ENCODE data around the gene ZNF836. TPM values are rescaled to one million over a fixed set of nuclear protein-coding genes. Genes with fewer than 3 reads are reported as not detected.

The ZNF836 gene
- total RNA-seq, 4 donors from 2014 or later, result 5.6 to 17.8 (median 8.7) TPM

GRCh38 chr19:52115526-52116053, 55.8 kb downstream of the ZNF836 start:
- H3K27ac ChIP-seq, result no peak overlapping the region
- TF ChIP-seq POLR2A (IDR thresholded peaks at IDR 0.05), result no peak
- H3K4me1 ChIP-seq, result no peaks in the 10 kb centered on the region
- intact Hi-C loops (cut with DNase I; ENCODE audit: low total_unique reads), result no loop called here
- H3K36me3 ChIP-seq, result peaks cover 10 to 65% (median 33%) of the 10 kb centered on the region in 4 donors
- no peaks in the 10 kb centered on the region for H3K27me3 ChIP-seq
- in situ Hi-C loops (cut with MboI; ENCODE audit: low pct_ligation_motif_present in 1 of 4, low pct_unique_long_range_greater_than_20kb in 1 of 4, low sequenced_read_pairs in 3 of 4), result no loop called here
- no peak overlapping the region for H3K4me3 ChIP-seq
- H3K9me3 ChIP-seq, result peaks cover 80 to 98% of the 10 kb centered on the region in 2 donors
- DNase-seq, result no peak
- 91 to 97% methylated on average over 11 to 12 of the region's 12 CpGs for WGBS, 2 donors (ENCODE audit: low coverage in 1 of 2)

- TF ChIP-seq EP300 (IDR thresholded peaks at IDR 0.05; ENCODE audit: low read depth) (no peak), POLR2AphosphoS5 (IDR thresholded peaks at IDR 0.05) (no peak)
- H3K36me3 ChIP-seq, result peaks cover 9 to 56% (median 28%) of the 10 kb centered on the region in 4 donors
- in situ Hi-C loops (cut with MboI; ENCODE audit: low pct_ligation_motif_present in 1 of 4, low pct_unique_long_range_greater_than_20kb in 1 of 4, low sequenced_read_pairs in 3 of 4) (no loop called here), intact Hi-C loops (cut with DNase I; ENCODE audit: low total_unique reads) (no loop called here)
- H3K4me1 ChIP-seq, result no peaks in the 10 kb centered on the region
- DNase-seq, result no peak
- H3K9me3 ChIP-seq, result peaks cover 80 to 98% of the 10 kb centered on the region in 2 donors
- no peaks in the 10 kb centered on the region for H3K27me3 ChIP-seq
- H3K4me3 ChIP-seq, result no peak overlapping the region
- no peak overlapping the region for H3K27ac ChIP-seq
- WGBS, 2 donors (ENCODE audit: low coverage in 1 of 2), result 97% methylated on average over 5 of the region's 5 CpGs
These were observed 56.7 kb downstream of the ZNF836 start for GRCh38 chr19:52114691-52115090.

GRCh38 chr19:52112624-52113023, 58.8 kb downstream of the ZNF836 start:
- TF ChIP-seq EP300 (IDR thresholded peaks at IDR 0.05; ENCODE audit: low read depth), result no peak
- no peak for TF ChIP-seq CTCF (IDR thresholded peaks at IDR 0.05)
- TF ChIP-seq POLR2AphosphoS5 (IDR thresholded peaks at IDR 0.05), result no peak
- no peak for TF ChIP-seq POLR2A (IDR thresholded peaks at IDR 0.05)
- no peak for DNase-seq
- intact Hi-C loops (cut with DNase I; ENCODE audit: low total_unique reads), result no loop called here
- no peaks in the 10 kb centered on the region for H3K4me1 ChIP-seq
- H3K27me3 ChIP-seq, result no peaks in the 10 kb centered on the region
- no peak overlapping the region for H3K4me3 ChIP-seq
- no peak overlapping the region for H3K27ac ChIP-seq
- in situ Hi-C loops (cut with MboI; ENCODE audit: low pct_ligation_motif_present in 1 of 4, low pct_unique_long_range_greater_than_20kb in 1 of 4, low sequenced_read_pairs in 3 of 4), result no loop called here
- H3K9me3 ChIP-seq, result peaks cover 78 to 96% of the 10 kb centered on the region in 2 donors
- peaks cover 7 to 35% (median 18%) of the 10 kb centered on the region in 4 donors for H3K36me3 ChIP-seq
- 42 to 76% methylated on average over 3 of the region's 3 CpGs for WGBS, 2 donors (ENCODE audit: low coverage in 1 of 2)

- WGBS, 2 donors (ENCODE audit: low coverage in 1 of 2), result 94 to 95% methylated on average over 6 of the region's 6 CpGs
- no peak overlapping the region for H3K4me3 ChIP-seq
- in situ Hi-C loops (cut with MboI; ENCODE audit: low pct_ligation_motif_present in 1 of 4, low pct_unique_long_range_greater_than_20kb in 1 of 4, low sequenced_read_pairs in 3 of 4), result no loop called here
- H3K27me3 ChIP-seq, result no peaks in the 10 kb centered on the region
- no peak for DNase-seq
- TF ChIP-seq POLR2A (IDR thresholded peaks at IDR 0.05) (no peak), EP300 (IDR thresholded peaks at IDR 0.05; ENCODE audit: low read depth) (no peak), CTCF (IDR thresholded peaks at IDR 0.05) (no peak), POLR2AphosphoS5 (IDR thresholded peaks at IDR 0.05) (no peak)
- peaks cover 0 to 17% (median 5%) of the 10 kb centered on the region in 4 donors for H3K36me3 ChIP-seq
- H3K4me1 ChIP-seq, result no peaks in the 10 kb centered on the region
- no peak overlapping the region for H3K27ac ChIP-seq
- intact Hi-C loops (cut with DNase I; ENCODE audit: low total_unique reads), result no loop called here
- H3K9me3 ChIP-seq, result peaks cover 76 to 96% of the 10 kb centered on the region in 2 donors
These were observed 60.6 kb downstream of the ZNF836 start for GRCh38 chr19:52110780-52111179.

Small RNAs within 50 kb of the gene (small RNA-seq; reads per million reads assigned to genes)
- gene RPL37P23, result 0 to 0.59 (median 0.14) reads per million in 4 donors

Other genes starting within 250 kb of the ZNF836 start
- 10 to 100 TPM in 2 of 4 donors, 1 to 10 TPM in 2; 6.0 to 62.8 (median 15.8) TPM for gene ZNF613, start 244.1 kb downstream of the ZNF836 start, total RNA-seq
- 10 to 100 TPM in 3 of 4 donors, 1 to 10 TPM in 1; 7.8 to 30.3 (median 14.5) TPM for gene ZNF350, start 184.8 kb downstream of the ZNF836 start, total RNA-seq
- gene ZNF615, start 163.4 kb downstream of the ZNF836 start, total RNA-seq, result 10 to 100 TPM in 3 of 4 donors, 1 to 10 TPM in 1; 3.6 to 23.9 (median 14.4) TPM
- 10 to 100 TPM in 1 of 4 donors, 1 to 10 TPM in 2, under 1 TPM in 1; 0.37 to 57.3 (median 4.7) TPM for gene ZNF614, start 143.2 kb downstream of the ZNF836 start, total RNA-seq
- 10 to 100 TPM in 2 of 4 donors, 1 to 10 TPM in 2; 8.0 to 16.1 (median 10.1) TPM for gene ZNF432, start 122.8 kb downstream of the ZNF836 start, total RNA-seq
- 10 to 100 TPM; 15.7 to 23.7 (median 21.1) TPM for gene ZNF841, start 75.9 kb downstream of the ZNF836 start, total RNA-seq
- gene ZNF616, start 31.7 kb downstream of the ZNF836 start, total RNA-seq, result 1 to 10 TPM; 2.2 to 8.4 (median 7.2) TPM
- gene PPP2R1A, start 18.4 kb upstream of the ZNF836 start, total RNA-seq, result 100 to 1,000 TPM; 179 to 315 (median 227) TPM
- gene ZNF766, start 98.0 kb upstream of the ZNF836 start, total RNA-seq, result 10 to 100 TPM in 1 of 4 donors, 1 to 10 TPM in 3; 1.1 to 34.2 (median 6.8) TPM
- gene ZNF480, start 125.5 kb upstream of the ZNF836 start, total RNA-seq, result 10 to 100 TPM in 3 of 4 donors, 1 to 10 TPM in 1; 9.4 to 20.1 (median 10.7) TPM
- gene ZNF610, start 164.6 kb upstream of the ZNF836 start, total RNA-seq, result 1 to 10 TPM in 2 of 4 donors, under 1 TPM in 1, not detected in 1; 0.68 to 6.6 (median 1.6) TPM
- 10 to 100 TPM in 1 of 4 donors, 1 to 10 TPM in 3; 3.6 to 16.7 (median 8.8) TPM for gene ZNF880, start 198.3 kb upstream of the ZNF836 start, total RNA-seq
- gene ZNF528, start 226.2 kb upstream of the ZNF836 start, total RNA-seq, result 10 to 100 TPM in 2 of 4 donors, 1 to 10 TPM in 1, under 1 TPM in 1; 1.00 to 15.8 (median 9.0) TPM

All from transverse colon (tissue), 4 donors.